HEK293T (cell line): ENCODE data around the gene KRTAP22-2.

Source experiments
- BHLHE40 ChIP-seq: fragments of 450-650 bp; IDR thresholded peaks from 2 replicates; pipeline ENCODE4 v1.6.1; 2016; ENCODE audit warnings: mild to moderate bottlenecking, moderate library complexity, borderline replicate concordance
- CTBP1 ChIP-seq: fragments of 450-650 bp; IDR thresholded peaks from 2 replicates; pipeline ENCODE4 v1.6.1; 2016; ENCODE audit warnings: borderline replicate concordance
- FOXA1 ChIP-seq: fragments of 450-650 bp; IDR thresholded peaks from 2 replicates; pipeline ENCODE4 v1.6.1; 2016; ENCODE audit warnings: mild to moderate bottlenecking
- LEF1 ChIP-seq: fragments of 450-650 bp; IDR thresholded peaks from 2 replicates; pipeline ENCODE4 v1.6.1; 2017; ENCODE audit warnings: mild to moderate bottlenecking, borderline replicate concordance
- SP1 ChIP-seq: fragments of 450-650 bp; IDR thresholded peaks from 2 replicates; pipeline ENCODE4 v1.6.1; 2017
- SUZ12 ChIP-seq: fragments of 450-650 bp; IDR thresholded peaks from 2 replicates; pipeline ENCODE4 v1.6.1; 2016; ENCODE audit warnings: mild to moderate bottlenecking
- TARDBP ChIP-seq: fragments of 450-650 bp; IDR thresholded peaks from 2 replicates; pipeline ENCODE4 v1.6.1; 2016
- ZNF384 ChIP-seq: fragments of 450-650 bp; IDR thresholded peaks from 2 replicates; pipeline ENCODE4 v1.6.1; 2016

GRCh38 chr21:30563072-30563471 lies 27.1 kb downstream of the KRTAP22-2 start:
- TF ChIP-seq LEF1 (no peak), ZNF384 (no peak), SP1 (no peak), FOXA1 (no peak), CTBP1 (no peak), SUZ12 (no peak), TARDBP (no peak), BHLHE40 (no peak)
